ENCODE measurements around the gene EHD3.

EHD3 gene

DNA sequence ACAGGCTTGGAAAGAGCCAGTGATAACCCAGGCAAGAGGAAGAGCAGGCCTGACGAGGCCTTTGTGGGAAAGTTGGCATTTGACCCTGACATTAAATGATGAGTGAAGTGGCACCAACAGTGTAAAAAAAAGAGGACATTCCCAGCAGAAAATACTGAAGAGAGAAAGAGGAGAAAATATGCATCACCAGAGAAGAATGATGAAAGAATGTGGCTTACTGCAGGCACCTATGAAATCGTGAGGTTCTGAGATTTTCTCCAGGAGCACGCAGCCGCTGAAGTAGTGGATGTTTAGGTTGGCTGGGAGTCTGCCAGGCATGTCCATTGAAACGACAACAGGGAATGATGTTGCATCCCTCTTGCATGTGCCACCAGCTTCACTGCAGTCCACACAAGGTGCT is 13.8 kb downstream of the EHD3 start:
- ChIA-PET CTCF (no interaction called here), POLR2A (no interaction called here)
- TF ChIP-seq TARDBP (IDR thresholded peaks at IDR 0.05) (no peak), SUZ12 (IDR thresholded peaks at IDR 0.05) (no peak), HDGF (IDR thresholded peaks at IDR 0.05; ENCODE audit: borderline replicate concordance) (no peak), BHLHE40 (IDR thresholded peaks at IDR 0.05; ENCODE audit: borderline replicate concordance) (no peak), ELF4 (IDR thresholded peaks at IDR 0.05) (no peak), ZNF384 (IDR thresholded peaks at IDR 0.05) (no peak), FOXA1 (IDR thresholded peaks at IDR 0.05) (no peak), L3MBTL2 (conservative IDR thresholded peaks at IDR 0.05) (no peak), FOXM1 (IDR thresholded peaks at IDR 0.05; ENCODE audit: borderline replicate concordance) (no peak), NFRKB (IDR thresholded peaks at IDR 0.05) (no peak), LEF1 (IDR thresholded peaks at IDR 0.05; ENCODE audit: borderline replicate concordance) (no peak), SP1 (IDR thresholded peaks at IDR 0.05) (no peak), CTBP1 (IDR thresholded peaks at IDR 0.05; ENCODE audit: borderline replicate concordance) (no peak), FOXK2 (IDR thresholded peaks at IDR 0.05) (no peak), ARNT (IDR thresholded peaks at IDR 0.05) (no peak)
- TF ChIP-seq, protein P1, sequence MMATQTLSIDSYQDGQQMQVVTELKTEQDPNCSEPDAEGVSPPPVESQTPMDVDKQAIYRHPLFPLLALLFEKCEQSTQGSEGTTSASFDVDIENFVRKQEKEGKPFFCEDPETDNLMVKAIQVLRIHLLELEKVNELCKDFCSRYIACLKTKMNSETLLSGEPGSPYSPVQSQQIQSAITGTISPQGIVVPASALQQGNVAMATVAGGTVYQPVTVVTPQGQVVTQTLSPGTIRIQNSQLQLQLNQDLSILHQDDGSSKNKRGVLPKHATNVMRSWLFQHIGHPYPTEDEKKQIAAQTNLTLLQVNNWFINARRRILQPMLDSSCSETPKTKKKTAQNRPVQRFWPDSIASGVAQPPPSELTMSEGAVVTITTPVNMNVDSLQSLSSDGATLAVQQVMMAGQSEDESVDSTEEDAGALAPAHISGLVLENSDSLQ (IDR thresholded peaks at IDR 0.05) = no peak
- no peak for DNase-seq (ENCODE audit: extremely low spot score)

DNA sequence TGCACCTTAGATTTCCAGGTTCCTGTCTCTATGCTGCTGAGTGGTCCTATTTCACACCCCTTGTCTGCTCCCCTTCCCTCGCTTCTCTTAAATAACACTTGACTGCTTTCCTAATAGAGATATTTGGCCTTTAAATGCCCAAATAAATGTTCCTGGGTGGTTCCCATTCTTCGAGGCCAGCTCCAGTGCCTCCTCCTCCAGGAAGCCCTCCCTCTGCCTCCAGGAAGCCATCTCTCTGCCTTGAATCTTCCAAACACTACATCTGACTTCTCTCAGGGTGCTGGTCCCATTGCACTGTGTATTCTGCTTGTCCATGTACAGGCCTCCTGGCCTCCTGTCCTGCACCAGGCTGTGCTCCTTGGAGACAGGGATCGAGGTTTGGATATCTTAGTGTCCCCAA is 14.2 kb downstream of the EHD3 start:
- CTCF ChIA-PET = no interaction called here
- POLR2A ChIA-PET = no interaction called here
- TF ChIP-seq BHLHE40 (IDR thresholded peaks at IDR 0.05; ENCODE audit: borderline replicate concordance) (no peak), SUZ12 (IDR thresholded peaks at IDR 0.05) (no peak), CTBP1 (IDR thresholded peaks at IDR 0.05; ENCODE audit: borderline replicate concordance) (no peak), NFRKB (IDR thresholded peaks at IDR 0.05) (no peak), ELF4 (IDR thresholded peaks at IDR 0.05) (no peak)
- no peak for DNase-seq (ENCODE audit: extremely low spot score)

DNA sequence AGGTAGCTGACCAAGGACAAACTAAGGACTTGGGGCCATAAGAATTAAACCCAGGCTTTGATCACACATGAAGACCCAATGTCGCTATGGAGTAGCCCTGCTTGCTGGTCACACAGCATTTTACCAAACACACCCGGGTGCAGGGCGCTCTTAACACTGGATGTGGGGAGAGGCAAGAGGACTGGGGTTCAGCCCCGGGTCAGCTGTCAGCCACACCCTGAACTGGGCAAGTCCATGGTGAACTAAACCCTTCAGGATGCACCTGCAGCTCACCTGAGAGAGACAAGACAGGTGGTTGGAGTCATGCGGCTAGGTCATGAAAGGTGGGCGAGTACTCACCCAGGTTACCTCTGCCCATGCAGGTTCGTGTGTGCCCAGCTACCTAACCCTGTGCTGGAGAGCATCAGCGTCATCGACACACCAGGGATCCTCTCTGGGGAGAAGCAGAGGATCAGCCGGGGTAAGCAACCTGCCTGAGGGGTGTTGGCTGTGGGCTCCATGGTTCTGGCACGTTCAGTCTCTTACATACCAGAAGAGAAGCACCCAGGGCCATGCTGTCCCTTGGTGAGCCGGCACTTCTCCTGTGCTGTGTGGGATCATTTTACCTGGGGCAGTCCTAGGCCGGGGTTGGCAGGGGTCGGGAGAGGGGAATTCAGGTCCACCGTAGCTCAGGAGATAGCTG is 15.2 kb downstream of the EHD3 start:
- ChIA-PET CTCF (no interaction called here), POLR2A (no interaction called here)
- no peak for DNase-seq (ENCODE audit: extremely low spot score)
- TF ChIP-seq ARNT (IDR thresholded peaks at IDR 0.05) (no peak), FOXK2 (IDR thresholded peaks at IDR 0.05) (no peak), SUZ12 (IDR thresholded peaks at IDR 0.05) (no peak), ZNF384 (IDR thresholded peaks at IDR 0.05) (no peak), L3MBTL2 (conservative IDR thresholded peaks at IDR 0.05) (no peak), NFRKB (IDR thresholded peaks at IDR 0.05) (no peak), TARDBP (IDR thresholded peaks at IDR 0.05) (no peak), LEF1 (IDR thresholded peaks at IDR 0.05; ENCODE audit: borderline replicate concordance) (no peak), HDGF (IDR thresholded peaks at IDR 0.05; ENCODE audit: borderline replicate concordance) (no peak), FOXA1 (IDR thresholded peaks at IDR 0.05) (no peak), SP1 (IDR thresholded peaks at IDR 0.05) (no peak), CTBP1 (IDR thresholded peaks at IDR 0.05; ENCODE audit: borderline replicate concordance) (no peak)

DNA sequence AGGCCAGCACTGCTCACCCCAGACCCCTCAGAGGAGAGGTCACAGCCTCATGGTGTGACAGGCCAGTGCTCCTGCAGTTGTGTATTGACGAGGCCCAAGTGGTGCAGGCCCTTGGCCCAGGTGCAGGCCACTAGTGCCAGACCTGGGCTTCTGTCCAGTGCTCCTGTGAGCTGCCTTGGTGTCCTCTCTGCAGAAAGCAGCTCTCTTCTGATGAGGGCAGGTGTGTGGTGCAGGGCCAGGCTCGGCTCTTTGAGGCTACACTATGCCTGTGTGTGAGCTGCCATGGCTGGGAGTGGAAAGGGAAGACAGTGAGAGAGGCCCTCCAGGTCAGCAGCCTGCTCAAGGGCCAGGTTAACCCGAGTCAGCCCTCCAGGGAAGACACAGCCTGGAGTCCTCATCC is 17.1 kb downstream of the EHD3 start:
- TF ChIP-seq TARDBP (IDR thresholded peaks at IDR 0.05) (no peak), ELF4 (IDR thresholded peaks at IDR 0.05) (no peak), BHLHE40 (IDR thresholded peaks at IDR 0.05; ENCODE audit: borderline replicate concordance) (no peak), SUZ12 (IDR thresholded peaks at IDR 0.05) (no peak), ARNT (IDR thresholded peaks at IDR 0.05) (no peak), ZNF384 (IDR thresholded peaks at IDR 0.05) (no peak), HDGF (IDR thresholded peaks at IDR 0.05; ENCODE audit: borderline replicate concordance) (no peak), L3MBTL2 (conservative IDR thresholded peaks at IDR 0.05) (no peak)
- POLR2A ChIA-PET = no interaction called here
- no peak for DNase-seq (ENCODE audit: extremely low spot score)
- CTCF ChIA-PET = no interaction called here

DNA sequence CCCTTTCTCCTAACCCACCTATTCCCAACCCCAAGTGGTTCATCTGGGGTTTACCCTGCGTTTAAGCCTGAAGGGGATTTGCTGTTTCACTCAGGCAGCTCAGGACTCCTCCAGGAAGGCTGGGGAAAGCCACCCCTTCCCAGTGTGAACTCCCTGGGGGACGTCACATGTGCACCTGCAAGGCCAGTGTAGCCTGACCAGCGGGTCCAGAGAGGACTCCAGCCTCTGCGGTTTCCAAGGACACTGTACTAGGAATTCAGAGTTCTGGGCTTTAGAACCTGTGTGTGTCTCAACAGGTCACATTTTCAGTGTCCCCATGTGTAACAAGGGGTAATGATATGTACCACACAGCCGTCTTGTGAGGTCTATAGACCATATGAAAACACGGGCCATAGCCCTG is 17.9 kb downstream of the EHD3 start:
- DNase-seq (ENCODE audit: extremely low spot score) = no peak
- TF ChIP-seq SP1 (IDR thresholded peaks at IDR 0.05) (no peak), L3MBTL2 (conservative IDR thresholded peaks at IDR 0.05) (no peak), FOXM1 (IDR thresholded peaks at IDR 0.05; ENCODE audit: borderline replicate concordance) (no peak)
- CTCF ChIA-PET = no interaction called here
- POLR2A ChIA-PET = no interaction called here

DNA sequence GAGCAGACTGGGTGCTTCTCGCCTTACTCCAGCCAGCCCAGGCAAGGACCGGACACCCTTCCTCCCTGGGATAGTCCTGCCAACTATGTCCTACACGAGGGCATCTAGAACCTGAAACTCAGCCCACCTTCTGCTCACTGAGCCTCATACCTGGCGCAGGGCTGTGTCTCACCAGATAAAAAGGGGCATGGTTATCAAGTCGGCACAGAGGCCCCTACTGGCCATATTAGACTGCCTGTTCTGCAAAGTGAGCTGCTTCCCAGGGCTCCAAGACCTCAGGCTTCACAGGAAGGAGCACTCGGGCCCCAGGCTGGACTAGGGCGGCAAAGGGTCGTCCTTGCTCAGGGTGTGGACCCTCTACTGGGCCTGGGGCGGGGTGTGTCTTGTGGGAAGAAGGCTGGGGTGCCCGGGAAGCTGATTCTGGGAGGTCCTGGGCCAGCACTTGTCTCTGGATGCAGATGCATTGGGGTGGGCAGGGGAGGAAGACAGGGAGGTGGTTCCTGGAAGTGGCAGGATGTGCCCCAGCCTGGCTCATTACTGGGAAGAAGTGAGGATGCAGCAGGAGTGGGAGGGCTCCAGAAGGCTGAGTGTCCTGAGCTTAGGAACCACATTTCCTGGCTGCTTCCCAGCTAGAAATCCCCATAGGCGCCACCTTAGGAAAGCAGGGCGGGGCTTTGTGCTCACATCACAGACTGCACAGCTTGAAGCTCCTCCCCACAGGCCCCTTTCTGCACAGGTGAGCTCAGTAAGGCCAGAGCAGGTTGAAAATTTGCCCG is 19.6 kb downstream of the EHD3 start:
- no peak for DNase-seq (ENCODE audit: extremely low spot score)
- ChIA-PET POLR2A (no interaction called here), CTCF (no interaction called here)
- TF ChIP-seq FOXM1 (IDR thresholded peaks at IDR 0.05; ENCODE audit: borderline replicate concordance) (no peak), ARNT (IDR thresholded peaks at IDR 0.05) (no peak), TARDBP (IDR thresholded peaks at IDR 0.05) (no peak), L3MBTL2 (conservative IDR thresholded peaks at IDR 0.05) (no peak), SUZ12 (IDR thresholded peaks at IDR 0.05) (no peak), FOXA1 (IDR thresholded peaks at IDR 0.05) (no peak), CTBP1 (IDR thresholded peaks at IDR 0.05; ENCODE audit: borderline replicate concordance) (no peak), ZNF384 (IDR thresholded peaks at IDR 0.05) (no peak)

DNA sequence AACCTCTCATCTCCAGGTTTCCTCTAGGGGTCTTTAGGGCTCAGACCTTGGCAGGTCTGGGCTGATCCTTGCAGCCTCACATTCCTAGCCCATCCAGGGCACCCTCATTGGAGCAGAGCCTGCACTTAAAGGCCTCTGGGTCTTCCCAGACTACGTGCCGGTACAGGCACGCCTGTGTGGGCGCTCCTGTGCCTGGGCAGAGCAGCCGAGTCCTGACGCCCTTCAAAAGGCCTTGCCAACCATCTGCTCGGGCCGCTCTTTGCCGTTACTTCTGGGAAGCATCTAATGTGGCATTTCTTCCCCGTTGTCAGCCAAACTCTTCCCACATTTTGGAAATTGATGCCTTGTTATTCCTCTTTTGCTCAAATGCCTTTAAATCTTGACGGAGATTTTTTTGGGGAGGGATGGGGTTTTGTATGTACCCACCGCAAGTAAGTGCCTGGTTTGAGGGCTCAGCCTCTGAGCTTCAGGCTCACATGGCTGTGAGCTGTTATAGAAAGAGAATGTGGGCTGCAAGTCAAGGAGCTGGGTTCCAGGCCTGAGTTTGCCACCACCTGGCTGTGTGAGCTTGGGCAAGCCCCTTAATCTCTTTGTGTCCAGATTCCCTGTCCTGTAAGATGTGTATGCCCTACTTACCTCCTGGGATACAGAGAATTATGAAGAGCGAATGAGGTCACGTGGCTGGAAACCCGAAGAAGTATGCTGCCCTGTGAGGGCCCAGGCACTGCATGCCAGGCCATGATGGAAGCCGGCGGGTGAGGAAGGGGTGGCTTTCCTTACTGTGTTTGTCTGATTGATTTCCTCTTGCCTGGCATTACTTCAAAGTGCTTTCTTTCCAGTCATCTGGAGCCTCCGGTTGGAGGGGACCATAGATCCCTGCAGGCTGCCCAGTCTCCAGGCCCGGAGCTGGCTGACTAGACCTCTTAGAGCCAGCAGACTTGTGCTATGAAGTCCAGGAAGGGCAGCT is 20.6 kb downstream of the EHD3 start:
- no peak for DNase-seq (ENCODE audit: extremely low spot score)
- ChIA-PET CTCF (no interaction called here), POLR2A (no interaction called here)
- no peak for TF ChIP-seq FOXK2 (IDR thresholded peaks at IDR 0.05)
- no peak for TF ChIP-seq ELF4 (IDR thresholded peaks at IDR 0.05)
- no peak for TF ChIP-seq SUZ12 (IDR thresholded peaks at IDR 0.05)

All from HEK293T (cell line).